TTC549 (cell line): ENCODE measurements around the gene SLC7A5.

Experiments
- FAIRE-seq: peaks from 2 replicates; lab custom pipeline; 2012; peaks lifted over from hg19 to GRCh38; lab: Jason Lieb, UNC

SLC7A5 gene

DNA sequence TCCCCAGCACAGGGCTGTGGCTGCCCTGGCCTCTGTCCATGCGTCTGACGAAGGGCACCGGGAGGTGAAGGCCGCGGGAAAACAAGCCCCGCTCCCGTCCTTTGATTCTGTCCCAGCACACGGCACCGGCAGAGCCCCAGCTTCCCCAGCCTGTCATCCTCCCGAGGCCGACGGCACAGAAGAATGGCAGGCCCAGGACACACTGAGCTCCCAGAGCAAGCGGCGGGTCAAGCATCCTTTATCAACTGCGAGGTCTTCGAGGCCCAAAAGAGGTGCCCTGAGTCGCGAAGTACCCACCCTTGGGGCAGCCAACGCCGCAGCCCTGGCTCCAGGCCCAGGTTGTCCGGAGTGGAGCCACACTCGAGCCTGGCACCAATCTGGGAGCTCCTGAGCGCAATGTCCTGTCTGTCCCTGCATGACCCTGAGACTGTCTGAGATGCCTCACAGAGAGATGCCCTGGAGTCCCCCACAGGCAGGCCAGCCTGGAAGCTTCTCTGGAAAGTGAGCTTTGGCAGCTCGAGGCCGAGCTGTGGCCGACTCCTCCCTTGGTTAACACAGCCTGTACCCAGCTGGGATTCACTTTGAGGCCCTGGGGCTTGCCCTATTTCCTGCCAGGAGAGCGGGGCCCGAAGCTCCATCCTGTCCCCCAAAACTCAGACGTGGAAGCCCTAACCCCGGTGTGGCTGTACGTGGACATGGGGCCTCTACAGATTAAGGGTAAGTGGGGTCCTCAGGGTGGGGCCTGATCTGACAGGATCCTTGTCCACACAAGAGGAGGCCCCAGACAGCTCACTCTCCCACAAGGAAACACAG is 23.3 kb downstream of the SLC7A5 start:
- no peak for FAIRE-seq

DNA sequence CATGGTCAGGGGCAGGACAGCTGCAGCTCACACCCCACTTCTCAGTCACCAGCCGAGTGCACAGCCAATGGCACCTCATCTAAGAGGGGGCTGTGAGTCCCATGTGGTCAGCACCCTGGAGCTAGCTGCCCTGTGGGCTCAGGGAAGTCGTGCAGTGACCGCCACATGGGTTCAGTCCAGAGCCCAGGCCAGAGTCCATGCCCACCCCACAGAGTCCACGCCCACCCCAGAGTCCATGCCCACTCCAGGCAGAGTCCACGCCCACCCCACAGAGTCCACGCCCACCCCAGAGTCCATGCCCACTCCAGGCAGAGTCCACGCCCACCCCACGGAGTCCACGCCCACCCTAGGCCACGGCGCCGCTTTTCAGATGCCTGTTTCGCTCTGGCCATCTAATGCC is 24.1 kb downstream of the SLC7A5 start:
- FAIRE-seq = no peak

DNA sequence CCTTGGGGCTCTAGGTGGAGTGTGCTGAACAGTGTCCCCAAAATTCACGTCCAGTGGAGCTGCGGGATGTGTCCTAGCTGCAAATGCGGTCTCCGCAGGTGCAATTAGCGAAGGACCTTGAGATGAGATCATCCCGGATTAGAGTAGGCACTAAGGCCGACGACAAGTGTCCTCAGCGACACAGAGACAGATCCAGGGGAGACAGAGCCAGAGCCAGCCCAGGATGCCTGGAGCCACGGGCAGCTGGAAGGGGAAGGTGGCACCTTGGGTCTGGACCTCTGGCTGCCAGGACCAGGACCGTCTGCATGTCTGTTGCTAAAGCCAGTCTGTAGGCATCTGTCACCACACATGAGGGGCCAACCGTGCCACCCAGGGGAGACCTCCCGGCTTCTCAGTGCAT is 24.5 kb downstream of the SLC7A5 start:
- FAIRE-seq = no peak

DNA sequence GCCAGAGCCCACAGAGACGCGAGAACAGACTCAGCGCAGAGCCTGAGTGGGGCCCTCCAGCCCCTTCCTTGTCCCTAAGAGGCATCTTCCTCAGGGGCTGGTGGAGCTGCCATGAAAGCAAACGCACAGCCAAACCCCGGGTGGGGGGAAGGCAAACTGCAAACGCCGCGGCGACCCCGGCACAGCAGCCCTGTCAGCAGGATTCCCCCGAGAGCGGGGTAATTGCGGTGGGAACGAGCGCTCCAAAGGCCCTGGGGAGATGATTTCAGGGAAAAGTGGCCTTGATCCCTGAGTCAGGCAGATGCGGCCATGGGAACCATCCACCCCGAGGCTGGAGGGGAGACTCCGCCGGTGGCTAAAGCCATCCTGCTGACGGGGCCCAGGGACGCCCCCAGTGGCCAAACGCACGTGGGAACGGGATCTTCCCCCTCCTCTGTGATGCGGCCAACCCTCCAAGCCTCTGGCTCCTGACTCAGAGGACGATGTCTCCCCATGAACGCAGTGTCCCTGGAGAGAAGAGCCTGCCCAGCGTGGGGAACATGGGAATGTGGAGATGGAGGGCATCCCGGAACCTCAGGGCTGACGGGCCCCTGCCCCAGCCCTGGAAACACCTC is 25.1 kb downstream of the SLC7A5 start:
- FAIRE-seq = no peak

DNA sequence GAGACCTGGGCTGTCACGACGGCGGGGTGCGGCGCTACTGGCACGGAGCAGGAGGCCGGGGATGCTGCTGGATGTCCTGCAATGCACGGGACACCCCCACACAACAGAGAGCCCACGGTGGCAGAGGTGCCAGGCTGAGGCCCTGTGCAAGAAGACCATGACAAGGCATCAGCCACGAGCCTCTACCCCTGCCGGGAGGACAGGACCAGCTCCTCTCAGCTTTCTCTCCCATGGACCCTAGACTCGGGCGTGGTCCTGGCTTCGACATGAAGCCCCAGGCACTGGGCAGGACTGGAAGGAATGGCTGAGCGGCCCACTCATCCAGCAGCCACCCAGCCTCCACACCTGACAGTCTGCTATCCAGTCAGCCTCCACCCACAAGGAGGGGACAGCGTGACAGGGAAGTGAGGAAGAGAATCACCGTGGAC is 25.6 kb downstream of the SLC7A5 start:
- FAIRE-seq = no peak

DNA sequence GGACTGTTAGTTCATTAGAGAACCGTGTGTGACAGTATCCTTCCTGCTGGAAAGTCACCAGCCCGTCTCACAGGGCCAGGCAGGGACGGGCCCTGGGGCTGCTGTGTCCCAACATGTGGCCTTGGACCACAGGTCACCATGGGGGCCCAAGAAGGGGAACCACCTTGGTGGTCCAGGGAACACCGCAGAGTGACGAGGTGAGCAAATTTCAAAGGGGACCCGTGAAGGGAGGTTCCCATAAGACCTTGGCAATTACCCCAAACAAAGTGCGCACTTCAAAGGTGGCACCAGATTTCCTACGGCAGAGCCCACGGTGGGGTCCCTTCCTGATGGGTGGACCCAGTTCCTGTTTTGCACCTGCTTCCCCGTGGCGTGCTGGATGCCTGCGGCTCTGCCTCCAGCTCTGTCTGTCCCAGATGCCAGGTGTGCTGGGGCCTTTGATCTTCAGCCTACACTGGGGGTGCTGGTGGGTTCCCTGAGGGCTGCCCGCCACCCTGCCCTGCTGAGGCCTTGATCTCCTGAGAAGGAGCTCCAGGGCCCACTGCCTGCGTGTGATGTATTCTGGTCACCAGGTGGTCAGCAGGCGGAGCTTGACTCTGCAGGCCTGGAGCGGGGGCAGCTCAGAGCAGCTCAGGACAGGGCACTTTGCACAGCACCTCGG is 27.0 kb downstream of the SLC7A5 start:
- no peak for FAIRE-seq

DNA sequence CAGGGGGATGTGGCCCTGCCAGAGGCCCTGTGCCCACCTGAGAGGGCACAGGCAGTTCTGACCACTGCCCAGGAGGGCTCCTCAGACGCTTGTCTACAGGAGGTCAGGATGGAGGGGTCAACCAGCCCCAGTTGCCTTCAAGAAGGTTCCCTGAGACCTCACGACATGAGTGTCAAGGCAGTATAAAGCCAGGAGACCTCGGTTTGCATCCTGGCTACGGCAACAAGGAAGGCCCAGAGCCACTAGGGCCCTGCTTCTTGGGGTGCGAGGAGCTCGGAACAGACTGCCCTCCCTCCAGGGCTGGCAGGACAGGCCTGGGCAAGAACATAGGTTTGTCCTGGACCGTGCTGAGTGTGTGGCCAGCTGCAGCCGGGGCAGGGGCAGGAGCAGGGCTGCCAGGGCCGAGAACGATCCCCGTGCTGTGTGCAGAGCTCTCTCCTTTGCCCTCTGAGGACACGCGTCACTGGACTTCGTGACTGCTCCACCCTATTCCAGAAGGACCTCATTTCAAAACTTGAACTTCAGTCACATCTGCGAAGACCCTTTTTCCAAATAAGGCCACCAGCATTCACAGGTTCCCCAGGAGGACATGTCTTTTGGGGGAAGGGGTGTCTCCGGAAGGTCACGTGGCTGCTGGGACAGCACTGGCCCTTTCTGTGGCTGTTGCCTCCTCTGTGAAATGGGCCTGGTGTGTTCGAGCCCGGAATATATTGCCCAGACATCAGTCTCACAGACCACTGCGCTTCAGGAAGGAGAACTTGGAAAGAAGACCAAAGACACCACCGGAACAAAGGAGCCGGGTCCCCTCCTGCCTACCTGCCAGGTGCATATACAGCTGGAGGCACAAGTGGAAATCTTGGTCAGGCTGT is 27.7 kb downstream of the SLC7A5 start:
- FAIRE-seq = no peak

DNA sequence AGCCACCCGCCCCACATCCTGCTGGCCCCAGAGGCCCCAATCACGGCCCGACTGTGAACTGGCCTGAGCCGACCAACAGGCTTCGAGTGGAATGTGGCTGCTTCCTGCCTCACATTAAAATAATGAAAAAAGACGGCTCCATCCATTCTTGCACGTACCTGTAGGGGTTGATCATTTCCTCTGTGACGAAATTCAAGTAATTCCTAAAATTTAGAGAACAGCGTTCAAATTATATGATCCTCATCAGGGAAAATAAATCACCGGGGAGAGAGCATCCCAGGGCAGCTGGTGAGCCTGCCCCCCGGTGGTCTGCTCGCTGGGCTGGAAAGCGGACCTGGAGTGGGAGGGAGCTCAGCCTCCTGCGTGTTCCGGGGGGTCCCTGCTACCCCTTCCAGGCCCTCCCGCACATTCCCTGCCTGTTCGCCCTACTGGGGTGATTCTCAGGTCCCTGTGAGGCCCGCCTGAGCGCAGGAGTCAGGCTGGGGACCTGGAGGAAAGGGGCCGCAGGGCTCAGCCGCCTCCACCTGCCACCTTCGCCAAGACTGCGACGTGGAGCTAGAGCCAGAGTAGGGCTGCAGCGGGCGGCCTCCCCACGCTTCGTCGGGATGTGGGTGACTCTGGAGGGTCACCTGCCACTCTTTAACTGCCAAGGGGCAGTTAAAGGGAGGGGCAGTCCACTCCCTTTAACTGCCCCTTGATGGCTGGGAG is 28.9 kb downstream of the SLC7A5 start:
- no peak for FAIRE-seq

DNA sequence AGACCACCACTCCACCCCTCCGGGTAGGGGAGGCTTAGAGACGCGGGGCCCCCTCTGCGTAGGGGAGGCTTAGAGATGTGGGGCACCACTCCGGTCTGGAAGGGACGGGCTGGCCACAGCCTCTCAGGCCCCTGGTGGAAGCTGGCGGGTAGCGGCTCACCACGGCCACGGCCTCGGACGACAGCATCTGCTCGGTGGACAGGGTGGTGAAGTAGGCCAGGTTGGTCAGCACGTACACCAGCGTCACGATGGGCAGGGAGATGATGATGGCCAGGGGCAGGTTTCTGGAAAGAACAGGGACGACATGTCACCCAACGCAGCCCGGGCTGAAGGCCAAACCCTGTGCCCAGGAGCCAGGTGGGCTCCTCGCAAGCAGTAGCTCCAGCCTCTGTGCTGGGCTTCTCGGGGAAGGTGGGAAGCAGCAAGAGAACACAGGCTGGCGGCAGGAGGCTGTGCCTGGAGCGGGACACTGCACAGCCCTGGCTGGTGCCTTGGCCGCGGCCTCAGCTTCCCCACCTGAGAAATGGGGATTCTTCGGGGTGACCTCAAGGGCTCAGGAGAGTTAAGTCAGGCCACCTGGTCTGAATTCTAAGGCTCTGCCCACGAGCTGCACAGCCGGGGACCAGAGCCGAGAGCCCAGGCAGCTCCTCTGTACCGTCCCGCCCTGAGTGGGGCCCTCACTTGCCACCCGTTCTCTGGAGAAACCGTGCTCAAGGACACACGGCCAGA is 29.6 kb downstream of the SLC7A5 start:
- FAIRE-seq = no peak

DNA sequence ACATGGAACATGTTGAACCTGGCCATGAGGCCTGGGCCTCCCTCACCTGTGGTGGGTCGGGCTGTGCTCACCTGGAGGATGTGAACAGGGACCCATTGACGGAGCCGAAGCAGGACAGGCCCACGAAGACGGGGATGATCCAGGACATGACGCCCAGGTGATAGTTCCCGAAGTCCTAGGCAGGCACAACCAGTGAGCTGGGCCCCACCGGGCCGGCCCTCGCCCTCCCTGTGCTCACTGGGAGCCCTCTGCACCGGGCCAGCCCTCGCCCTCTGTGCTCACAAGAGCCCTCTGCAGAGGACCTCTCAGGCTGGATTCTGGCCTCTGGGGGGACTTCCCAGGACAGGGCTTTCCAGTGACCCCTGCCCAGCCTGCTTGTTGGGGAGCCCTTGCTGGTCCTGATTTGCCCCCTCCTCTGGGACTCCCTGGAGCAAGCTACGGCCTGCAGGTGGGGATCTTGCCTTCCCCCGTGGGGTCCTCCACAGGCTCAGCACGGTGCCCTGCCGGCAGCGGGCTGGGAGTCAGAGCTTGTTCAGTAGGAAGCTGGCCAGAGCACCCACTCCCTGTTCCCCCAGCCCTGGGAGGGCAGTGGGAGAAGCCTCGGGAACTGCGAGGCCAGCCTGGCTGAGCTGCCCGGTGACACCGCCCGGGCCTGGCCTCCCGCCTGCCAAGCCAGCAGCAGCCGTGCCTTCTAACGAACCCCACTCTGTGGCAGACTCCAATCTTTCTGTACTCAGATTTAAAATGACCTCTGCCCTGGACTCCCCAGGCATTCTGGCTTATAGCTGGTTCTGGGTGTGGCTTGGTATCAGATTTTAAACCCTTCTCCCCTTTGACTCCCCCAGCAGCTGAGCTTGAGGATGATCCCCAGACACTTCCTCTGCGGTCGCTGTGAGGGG is 30.4 kb downstream of the SLC7A5 start:
- no peak for FAIRE-seq

DNA sequence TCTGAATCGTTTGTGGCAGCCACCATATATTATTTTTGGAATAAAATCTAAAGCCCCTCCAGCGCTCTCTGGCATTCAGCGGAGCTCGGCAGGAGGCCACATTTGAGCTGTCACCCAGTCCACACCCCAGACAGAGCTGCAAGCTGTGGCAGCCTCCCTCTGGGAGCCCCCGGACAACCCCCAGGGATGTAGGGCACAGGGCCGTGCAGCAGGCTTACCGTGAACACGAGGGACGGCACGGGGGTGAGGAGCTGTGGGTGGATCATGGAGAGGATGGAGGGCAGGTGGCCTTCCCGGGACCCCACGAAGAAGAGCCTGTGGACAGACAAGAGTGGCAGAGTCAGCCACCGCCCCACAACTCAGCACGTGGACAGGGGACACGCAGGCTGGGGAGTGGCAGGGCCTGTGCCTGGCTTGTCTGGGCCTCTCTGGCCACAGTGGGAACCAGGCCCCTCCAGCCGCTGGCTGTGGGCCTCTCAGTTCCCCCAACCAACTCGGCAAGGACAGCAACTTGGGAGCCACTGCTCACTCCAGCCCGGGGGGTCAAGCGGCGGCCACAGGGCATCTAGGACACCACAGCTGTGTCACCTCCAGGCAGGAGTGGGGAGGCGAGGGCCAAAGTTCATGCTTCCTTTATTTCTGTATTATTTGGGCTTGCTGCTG is 31.5 kb downstream of the SLC7A5 start:
- no peak for FAIRE-seq

DNA sequence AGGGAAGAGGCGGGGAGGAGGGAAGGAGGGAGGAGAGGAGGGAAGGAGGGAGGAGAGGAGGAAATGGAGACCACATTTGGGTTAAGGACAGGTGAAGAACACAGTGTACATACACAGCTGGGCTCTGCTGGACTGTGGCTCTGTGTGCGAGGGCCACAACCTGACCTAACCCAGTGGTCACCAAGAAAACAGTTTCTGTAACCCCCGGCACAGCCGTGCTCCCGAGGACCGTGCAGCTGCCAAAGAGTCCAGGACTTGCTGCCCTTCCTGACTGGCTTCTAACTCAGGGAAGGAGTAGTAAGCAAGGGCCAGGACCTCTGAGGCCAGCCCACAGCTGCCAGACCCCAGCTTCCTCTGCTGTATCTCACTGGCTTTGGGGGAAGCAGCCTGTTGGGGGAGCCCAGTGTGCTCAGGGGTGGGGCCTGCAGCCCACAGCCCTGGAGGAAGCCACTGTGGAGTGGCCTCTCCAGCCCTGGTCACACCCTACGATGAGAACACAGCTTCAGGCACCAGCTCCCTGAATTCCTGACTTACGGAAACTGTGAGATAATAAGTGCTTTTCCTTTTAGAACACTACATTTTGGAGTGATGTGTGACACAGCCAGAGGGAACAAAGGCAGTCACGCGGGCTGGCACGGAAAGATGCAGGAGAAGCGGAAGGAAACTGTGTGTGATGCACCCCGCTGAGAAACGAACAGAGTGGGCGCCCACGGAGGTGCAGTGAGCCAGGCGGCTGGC is 32.3 kb downstream of the SLC7A5 start:
- no peak for FAIRE-seq

DNA sequence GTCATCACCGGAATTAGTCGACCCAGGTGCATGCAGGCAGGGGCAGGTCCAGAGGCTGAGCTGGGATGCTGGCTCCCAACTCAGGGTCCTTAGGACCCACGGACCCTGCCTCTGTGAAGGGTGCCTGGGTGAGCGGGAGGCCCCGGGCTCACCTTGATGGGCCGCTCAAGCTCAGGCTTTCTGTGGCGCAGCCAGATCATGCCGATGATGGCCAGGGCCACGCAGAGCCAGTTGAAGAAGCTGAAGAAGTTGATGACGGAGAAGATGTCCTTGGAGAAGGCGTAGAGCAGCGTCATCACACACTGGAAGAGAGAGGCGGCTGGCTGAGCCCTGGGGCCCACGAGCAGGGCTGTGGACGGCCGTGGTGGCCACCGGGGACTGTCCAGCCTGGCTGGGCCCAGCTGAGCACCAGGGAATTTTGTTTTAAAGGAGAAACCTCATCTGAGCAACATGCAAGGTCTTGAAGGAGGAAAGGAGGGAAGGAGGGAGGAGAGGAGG is 32.9 kb downstream of the SLC7A5 start:
- no peak for FAIRE-seq

DNA sequence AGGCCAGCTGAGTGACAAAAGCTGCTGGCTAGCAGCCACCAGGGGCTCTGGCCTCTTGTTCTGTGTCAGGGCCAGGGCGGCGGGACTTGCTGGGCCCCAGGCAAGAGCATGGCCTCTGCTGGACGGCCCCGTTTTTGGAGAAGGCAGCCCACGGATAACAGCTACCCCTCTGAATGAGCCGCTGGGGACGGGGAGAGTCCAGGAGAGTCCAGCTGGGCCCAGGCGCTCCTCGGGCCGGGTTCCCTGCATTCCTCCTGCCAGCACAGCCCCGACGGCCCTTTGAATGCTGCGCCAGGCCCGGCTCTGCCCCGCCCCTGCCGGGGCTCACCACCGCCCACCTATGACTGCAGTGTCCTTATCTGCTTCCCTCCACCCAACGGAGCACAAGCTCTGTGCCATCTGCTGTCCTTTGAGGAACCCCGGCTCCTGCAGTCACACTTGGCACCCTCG is 33.4 kb downstream of the SLC7A5 start:
- no peak for FAIRE-seq

DNA sequence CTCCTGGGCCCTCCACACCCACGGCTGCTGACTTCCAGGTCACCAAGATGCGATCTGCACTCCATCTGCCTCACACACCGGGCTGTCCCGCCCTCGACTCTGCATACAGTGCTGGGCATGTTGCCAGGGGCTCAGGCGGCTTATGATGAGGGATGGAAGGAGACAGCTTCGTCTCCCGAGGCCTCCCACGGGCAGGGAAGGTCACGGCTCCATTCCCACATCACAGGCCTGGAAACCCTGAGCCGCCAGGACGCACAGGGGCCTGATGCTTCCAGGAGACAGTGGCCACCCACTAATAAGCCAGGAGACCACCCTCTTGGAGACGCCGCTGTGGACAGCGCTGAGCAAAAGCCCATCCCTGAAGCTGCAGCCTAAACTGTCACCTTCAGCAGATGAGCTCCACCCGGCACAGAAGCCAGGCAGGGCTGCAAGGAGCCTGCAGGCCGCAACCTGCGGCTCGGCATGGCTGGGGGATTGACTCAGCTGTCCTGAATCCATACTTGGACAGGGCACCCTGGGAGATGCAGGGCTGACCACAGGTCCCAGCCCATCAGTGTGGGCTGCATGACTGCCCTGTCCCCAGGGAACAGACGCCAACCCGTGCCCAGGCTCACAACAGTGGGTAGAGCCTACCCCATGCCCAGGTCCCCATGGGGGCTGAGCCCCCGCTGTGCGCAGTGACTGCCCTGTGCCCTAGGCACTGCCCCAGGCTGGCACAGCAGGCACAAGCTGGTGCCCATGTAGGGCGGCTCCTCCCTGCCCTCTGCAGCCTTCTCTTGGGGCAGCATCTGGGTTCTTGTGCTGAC is 34.4 kb downstream of the SLC7A5 start:
- FAIRE-seq = no peak

DNA sequence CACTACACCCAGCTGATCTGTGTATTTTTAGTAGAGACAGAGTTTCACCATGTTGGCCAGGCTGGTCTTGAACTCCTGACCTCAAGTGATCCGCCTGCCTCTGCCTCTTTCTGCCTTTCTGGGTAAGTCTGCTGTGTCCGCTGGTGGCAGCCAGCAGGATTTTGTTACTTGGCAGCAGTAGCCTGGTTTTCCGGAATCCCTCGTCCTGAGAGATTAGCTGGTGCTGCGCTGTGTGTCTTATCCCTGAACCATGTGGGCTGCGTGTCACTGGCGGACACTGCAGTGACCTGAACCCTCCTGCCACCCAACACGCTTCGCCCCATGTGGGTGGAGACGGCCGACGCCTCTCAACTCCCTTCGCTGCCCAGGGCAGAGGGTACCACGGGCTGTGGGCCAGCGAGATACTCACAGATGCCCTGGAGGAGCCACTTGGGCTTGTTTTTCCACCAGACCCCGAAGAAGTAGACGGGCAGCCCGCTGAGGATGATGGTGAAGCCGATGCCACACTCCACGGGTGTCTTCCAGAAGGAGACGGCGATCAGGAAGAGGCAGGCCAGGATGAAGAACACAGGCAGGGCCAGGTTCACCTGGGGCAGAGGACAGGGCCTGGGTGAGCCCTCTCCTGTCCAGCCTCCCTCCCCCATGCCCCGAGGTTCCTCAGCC is 35.2 kb downstream of the SLC7A5 start:
- FAIRE-seq = no peak

DNA sequence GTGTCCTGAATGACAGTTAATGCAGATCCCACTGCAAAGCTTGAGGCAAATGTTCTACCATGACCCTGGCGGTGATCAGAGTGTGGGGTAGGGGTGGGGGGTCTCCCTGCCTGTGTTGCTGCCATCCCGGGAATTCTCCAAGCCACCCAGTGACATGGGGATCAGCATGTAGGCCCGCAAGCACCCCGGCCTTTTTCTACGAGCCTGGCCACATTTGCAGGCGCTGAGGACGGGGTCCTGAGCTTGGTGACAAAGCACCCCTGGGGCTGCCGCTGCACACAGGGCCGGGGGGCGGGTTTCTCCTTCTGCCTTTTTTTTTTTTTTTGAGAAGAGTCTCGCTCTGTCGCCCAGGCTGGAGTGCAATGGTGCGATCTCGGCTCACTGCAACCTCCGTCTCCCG is 35.8 kb downstream of the SLC7A5 start:
- no peak for FAIRE-seq
